ENCODE results near the gene PALLD. TPM values are rescaled to one million over a fixed set of nuclear protein-coding genes. Genes with fewer than 3 reads are reported as not detected.

PALLD gene
- total RNA-seq, 1 donor from 2014 or later: 58.7 TPM

- TF ChIP-seq CTCF (conservative IDR thresholded peaks at IDR 0.05): no peak
- no peak overlapping the region for H3K27ac Mint-ChIP-seq (ENCODE audit: unreplicated experiment)
These were observed 24.9 kb downstream of the PALLD start for GRCh38 chr4:168521721-168522120.

DNA sequence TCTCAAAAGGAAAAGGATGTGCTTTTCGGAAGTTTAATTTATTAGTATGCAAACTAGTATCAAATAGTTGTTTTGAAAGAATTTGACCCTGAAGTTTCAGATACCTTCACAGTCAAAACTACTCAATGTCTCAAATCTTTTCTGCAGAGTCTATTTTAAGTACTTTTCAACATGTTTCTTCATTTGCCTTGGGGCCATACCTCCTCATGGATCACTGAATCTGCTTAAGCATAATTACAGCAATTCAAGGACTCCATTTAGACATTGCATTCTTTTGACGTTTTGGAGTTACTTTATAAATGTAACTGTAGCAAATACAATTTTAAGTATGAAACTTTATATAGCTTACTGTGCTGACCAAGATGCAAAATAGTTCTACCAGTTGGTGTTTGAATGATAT, 25.5 kb downstream of the PALLD start:
- Mint-ChIP-seq H3K27ac (ENCODE audit: unreplicated experiment) (no peak overlapping the region), H3K27me3 (ENCODE audit: low read depth) (no peaks in the 10 kb centered on the region), H3K36me3 (ENCODE audit: low read depth) (no peaks in the 10 kb centered on the region), H3K4me1 (peaks cover 22% of the 10 kb centered on the region), H3K9me3 (peaks cover 5% of the 10 kb centered on the region), H3K4me3 (no peak overlapping the region)
- no peak for TF ChIP-seq CTCF (conservative IDR thresholded peaks at IDR 0.05)
- DNase-seq (ENCODE audit: low read depth, low spot score): no peak

More at GRCh38 chr4:168521721-168522120, 24.9 kb downstream of the PALLD start:
- Mint-ChIP-seq H3K9me3 (peaks cover 5% of the 10 kb centered on the region), H3K27me3 (ENCODE audit: low read depth) (no peaks in the 10 kb centered on the region), H3K36me3 (ENCODE audit: low read depth) (no peaks in the 10 kb centered on the region), H3K4me3 (no peak overlapping the region), H3K4me1 (peaks cover 22% of the 10 kb centered on the region)
- DNase-seq (ENCODE audit: low read depth, low spot score): no peak

DNA sequence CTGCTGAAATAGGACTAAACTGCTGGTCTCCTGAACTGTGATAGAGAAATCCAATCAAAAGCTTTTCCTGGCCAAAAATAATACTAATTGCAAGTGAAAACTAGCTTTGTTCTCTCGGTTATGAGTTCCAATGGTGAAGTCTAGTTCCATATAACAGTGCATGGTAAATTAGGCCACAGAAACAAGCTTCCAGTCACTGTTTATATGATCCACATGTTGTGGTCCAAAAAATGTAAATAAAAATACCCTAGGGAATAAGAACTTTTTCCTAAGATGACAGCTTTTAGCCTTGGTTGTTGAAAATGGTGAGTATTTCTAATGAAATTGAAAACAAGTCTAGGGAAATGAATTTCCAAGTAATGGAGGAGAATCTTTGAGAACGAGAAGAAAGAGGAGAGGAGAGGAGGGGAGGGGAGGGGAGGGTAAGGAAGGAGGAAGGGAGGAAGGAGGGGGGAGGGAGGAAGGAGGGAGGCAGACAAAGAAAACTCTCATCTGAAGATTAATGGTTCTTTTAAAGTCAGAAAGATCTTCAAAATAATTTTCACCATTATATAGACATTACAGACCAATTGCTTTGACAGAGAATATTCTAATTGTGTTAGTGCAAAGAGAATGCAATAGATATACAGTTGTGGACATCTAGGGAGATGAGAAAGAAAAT, 26.1 kb downstream of the PALLD start:
- peaks cover 22% of the 10 kb centered on the region for H3K4me1 Mint-ChIP-seq
- H3K36me3 Mint-ChIP-seq (ENCODE audit: low read depth): no peaks in the 10 kb centered on the region

GRCh38 chr4:168524006-168524405, 27.2 kb downstream of the PALLD start:
- peaks cover 22% of the 10 kb centered on the region for H3K4me1 Mint-ChIP-seq
- DNase-seq (ENCODE audit: low read depth, low spot score): no peak
- peaks cover 2% of the 10 kb centered on the region for H3K9me3 Mint-ChIP-seq
- no peaks in the 10 kb centered on the region for H3K27me3 Mint-ChIP-seq (ENCODE audit: low read depth)
- H3K27ac Mint-ChIP-seq (ENCODE audit: unreplicated experiment): no peak overlapping the region
- no peaks in the 10 kb centered on the region for H3K36me3 Mint-ChIP-seq (ENCODE audit: low read depth)
- H3K4me3 Mint-ChIP-seq: no peak overlapping the region
- no peak for TF ChIP-seq CTCF (conservative IDR thresholded peaks at IDR 0.05)

More for the DNA sequence above, 26.1 kb downstream of the PALLD start:
- no peak for TF ChIP-seq CTCF (conservative IDR thresholded peaks at IDR 0.05)
- Mint-ChIP-seq H3K9me3 (peaks cover 4% of the 10 kb centered on the region), H3K27ac (ENCODE audit: unreplicated experiment) (peak overlapping the region; percentile 73), H3K4me3 (no peak overlapping the region), H3K27me3 (ENCODE audit: low read depth) (no peaks in the 10 kb centered on the region)
- DNase-seq (ENCODE audit: low read depth, low spot score): no peak

DNA sequence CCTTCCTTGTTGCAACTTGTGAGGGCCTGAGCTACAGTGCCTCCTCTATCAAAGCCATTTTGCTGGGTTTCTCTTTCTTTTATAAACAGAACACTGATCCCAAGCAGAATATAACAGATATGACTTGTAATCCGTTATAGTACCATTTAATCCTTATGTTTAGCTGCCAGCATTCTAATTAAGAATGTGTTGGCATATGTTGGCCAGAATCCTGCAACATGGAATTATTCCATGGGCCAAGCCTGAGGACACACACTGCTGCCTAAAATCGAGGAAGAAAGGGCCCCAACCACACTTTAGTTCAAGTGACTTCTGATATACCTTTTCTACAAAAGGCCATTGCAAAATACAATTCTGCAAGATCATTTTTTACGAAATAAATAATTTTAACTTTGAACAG, 28.0 kb downstream of the PALLD start:
- Mint-ChIP-seq H3K4me3 (no peak overlapping the region), H3K9me3 (peaks cover 2% of the 10 kb centered on the region), H3K36me3 (ENCODE audit: low read depth) (no peaks in the 10 kb centered on the region), H3K27me3 (ENCODE audit: low read depth) (no peaks in the 10 kb centered on the region), H3K4me1 (peaks cover 22% of the 10 kb centered on the region), H3K27ac (ENCODE audit: unreplicated experiment) (no peak overlapping the region)
- DNase-seq (ENCODE audit: low read depth, low spot score): no peak
- TF ChIP-seq CTCF (conservative IDR thresholded peaks at IDR 0.05): no peak

Data from neural crest cell (in vitro differentiated cells).